H9 (cell line): Measurements from ENCODE around the gene PLSCR4. TPM values are rescaled to one million over a fixed set of nuclear protein-coding genes. Genes with fewer than 3 reads are reported as not detected.

Experiments
- DNase-seq: peaks from one replicate; pipeline ENCODE4 v3.0.0-alpha.2; 2017
- H2AFZ ChIP-seq: one replicate; pipeline ENCODE4 v1.6.1; 2013; ENCODE audit warnings: mild to moderate bottlenecking, low read length, control low read depth, moderate library complexity
- H2AK5ac ChIP-seq: 2 replicates; pipeline ENCODE4 v1.6.1; 2013; ENCODE audit warnings: low read length, control low read depth, mixed read lengths; ENCODE audit not compliant: insufficient read length
- H2BK120ac ChIP-seq: one replicate; pipeline ENCODE4 v1.6.1; 2013; ENCODE audit warnings: low read depth, mild to moderate bottlenecking, low read length, control low read depth, inconsistent platforms; ENCODE audit not compliant: poor library complexity, severe bottlenecking
- H2BK12ac ChIP-seq: 2 replicates; pipeline ENCODE4 v1.6.1; 2013; ENCODE audit warnings: low read length, control low read depth, mixed read lengths, low read depth; ENCODE audit not compliant: insufficient read length
- H2BK15ac ChIP-seq: 2 replicates; pipeline ENCODE4 v1.6.1; 2013; ENCODE audit warnings: low read depth, low read length, control low read depth
- H2BK20ac ChIP-seq: one replicate; pipeline ENCODE4 v1.6.1; 2013; ENCODE audit warnings: low read depth, mild to moderate bottlenecking, low read length, control low read depth, inconsistent platforms; ENCODE audit not compliant: poor library complexity, severe bottlenecking
- H2BK5ac ChIP-seq: 2 replicates; pipeline ENCODE4 v1.6.1; 2013; ENCODE audit warnings: low read length, control low read depth, mixed read lengths; ENCODE audit not compliant: insufficient read length
- H3K14ac ChIP-seq: 2 replicates; pipeline ENCODE4 v1.6.1; 2013; ENCODE audit warnings: low read length, control low read depth; ENCODE audit not compliant: insufficient read depth
- H3K18ac ChIP-seq: 2 replicates; pipeline ENCODE4 v1.6.1; 2013; ENCODE audit warnings: low read depth, mild to moderate bottlenecking, mixed read lengths, low read length, control low read depth; ENCODE audit not compliant: insufficient read length
- H3K23ac ChIP-seq: 2 replicates; pipeline ENCODE4 v1.6.1; 2013; ENCODE audit warnings: low read length, control low read depth, mixed read lengths, low read depth; ENCODE audit not compliant: insufficient read length
- H3K23me2 ChIP-seq: 2 replicates; pipeline ENCODE4 v1.6.1; 2013; ENCODE audit warnings: low read depth, mild to moderate bottlenecking, mixed read lengths, low read length, control low read depth; ENCODE audit not compliant: insufficient read length, poor library complexity, severe bottlenecking
- H3K27ac ChIP-seq: 2 replicates; pipeline ENCODE4 v1.5.1; 2013; ENCODE audit warnings: low read length, control low read depth, mixed read lengths, low read depth; ENCODE audit not compliant: insufficient read length
- H3K27me3 ChIP-seq: 2 replicates; pipeline ENCODE4 v1.6.1; 2013; ENCODE audit warnings: low read length, control low read depth, inconsistent platforms; ENCODE audit not compliant: insufficient read depth
- H3K4ac ChIP-seq: 2 replicates; pipeline ENCODE4 v1.6.1; 2013; ENCODE audit warnings: low read depth, mild to moderate bottlenecking, control low read depth, inconsistent platforms, low read length, moderate library complexity
- H3K4me1 ChIP-seq: 2 replicates; pipeline ENCODE4 v1.6.1; 2013; ENCODE audit warnings: low read length, control low read depth, inconsistent platforms; ENCODE audit not compliant: insufficient read depth
- H3K4me2 ChIP-seq: 2 replicates; pipeline ENCODE4 v1.6.1; 2013; ENCODE audit warnings: low read length, control low read depth, mixed read lengths; ENCODE audit not compliant: insufficient read length, insufficient read depth
- H3K56ac ChIP-seq: 2 replicates; pipeline ENCODE4 v1.6.1; 2013; ENCODE audit warnings: low read depth, mild to moderate bottlenecking, mixed read lengths, low read length, control low read depth; ENCODE audit not compliant: insufficient read length
- H3K79me1 ChIP-seq: 2 replicates; pipeline ENCODE4 v1.6.1; 2013; ENCODE audit warnings: low read depth, mild to moderate bottlenecking, moderate library complexity, low read length, control low read depth, inconsistent platforms; ENCODE audit not compliant: insufficient read depth, poor library complexity, severe bottlenecking
- H3K79me2 ChIP-seq: 2 replicates; pipeline ENCODE4 v1.6.1; 2013; ENCODE audit warnings: low read length, control low read depth, inconsistent platforms; ENCODE audit not compliant: insufficient read depth
- H3K9ac ChIP-seq: 2 replicates; pipeline ENCODE4 v1.6.1; 2013; ENCODE audit warnings: low read length, control low read depth, mixed read lengths; ENCODE audit not compliant: insufficient read length; ENCODE audit errors: extremely low read depth
- H3K9me3 ChIP-seq: one replicate; pipeline ENCODE4 v1.6.1; 2013; ENCODE audit warnings: low read depth, low read length, inconsistent platforms; ENCODE audit not compliant: control insufficient read depth
- H3T11ph ChIP-seq: one replicate; pipeline ENCODE4 v1.6.1; 2013; ENCODE audit warnings: mild to moderate bottlenecking, low read length, control low read depth, inconsistent platforms
- H4K20me1 ChIP-seq: one replicate; pipeline ENCODE4 v1.6.1; 2013; ENCODE audit not compliant: control insufficient read depth, insufficient read length, insufficient read depth
- H4K5ac ChIP-seq: 2 replicates; pipeline ENCODE4 v1.6.1; 2013; ENCODE audit warnings: low read depth, mild to moderate bottlenecking, mixed read lengths, low read length, control low read depth; ENCODE audit not compliant: insufficient read length
- H4K8ac ChIP-seq: replicated peaks from 2 replicates; pipeline ENCODE4 v1.6.1; 2013; ENCODE audit warnings: low read length, control low read depth, mixed read lengths, low read depth; ENCODE audit not compliant: insufficient read length
- H4K91ac ChIP-seq: 2 replicates; pipeline ENCODE4 v1.6.1; 2013; ENCODE audit warnings: low read depth, mild to moderate bottlenecking, moderate library complexity, mixed read lengths, low read length, control low read depth; ENCODE audit not compliant: insufficient read length
- H3K27ac Mint-ChIP-seq, 3 experiments: 2 replicates in 2 of 3; 3 replicates in 1 of 3; pipeline ENCODE4 v1.8.0; 2020 to 2021; ENCODE audit warnings: mixed read lengths in 3 of 3, mild to moderate bottlenecking in 1 of 3, moderate library complexity in 1 of 3
- H3K27me3 Mint-ChIP-seq: 2 replicates; pipeline ENCODE4 v1.8.0; 2021; ENCODE audit warnings: low read depth, mild to moderate bottlenecking, moderate library complexity, mixed read lengths
- H3K36me3 Mint-ChIP-seq, 3 experiments: 2 replicates in 2 of 3; 3 replicates in 1 of 3; pipeline ENCODE4 v1.8.0; 2020 to 2021; ENCODE audit warnings: low read depth in 3 of 3, mixed read lengths in 3 of 3; ENCODE audit not compliant: insufficient read depth in 1 of 3
- H3K4me1 Mint-ChIP-seq, 2 experiments: 2 replicates each; pipeline ENCODE4 v1.8.0; 2020; ENCODE audit warnings: mixed read lengths in 2 of 2
- H3K4me3 Mint-ChIP-seq, 2 experiments: 2 replicates in 1 of 2; 3 replicates in 1 of 2; pipeline ENCODE4 v1.8.0; 2020 to 2021; ENCODE audit warnings: mild to moderate bottlenecking in 2 of 2, mixed read lengths in 2 of 2, moderate library complexity in 1 of 2
- H3K9me3 Mint-ChIP-seq, 2 experiments: 2 replicates in 1 of 2; 3 replicates in 1 of 2; pipeline ENCODE4 v1.8.0; 2020; ENCODE audit warnings: mild to moderate bottlenecking in 2 of 2, mixed read lengths in 2 of 2, moderate library complexity in 1 of 2
- CTCF ChIP-seq: fragments of 200-600 bp; sonication (generic); conservative IDR thresholded peaks from 3 replicates; pipeline ENCODE4 v1.8.0; 2021; ENCODE audit warnings: antibody characterized with exemption, mild to moderate bottlenecking
- WGBS: extraction: QIAGEN DNeasy Blood & Tissue Kit; methylation state at CpG from one replicate; pipeline ENCODE4 v1.1.7; 2013; ENCODE audit warnings: missing lambda C conversion rate, low lambda C conversion rate, mixed read lengths; ENCODE audit not compliant: insufficient read length; ENCODE audit errors: extremely low coverage; 5-methylcytosine and 5-hydroxymethylcytosine counted together
- total RNA-seq: library from RNA; stranded (reverse); gene quantifications from 2 replicates; pipeline ENCODE4 v1.2.1, GENCODE V29; 2021

Gene PLSCR4
- total RNA-seq, 1 experiment from 2014 or later, result 1.2 TPM

- Mint-ChIP-seq H3K36me3 (no peaks in the 10 kb centered on the region), H3K4me1 (peaks cover 0 to 8% of the 10 kb centered on the region in 2 experiments; a peak in 2 of 4 replicates), H3K9me3 (no peaks in the 10 kb centered on the region), H3K4me3 (no peak overlapping the region), H3K27ac (no peak overlapping the region), H3K27me3 (no peaks in the 10 kb centered on the region)
- Histone ChIP-seq H2BK12ac (no peak overlapping the region), H3K4me1 (peaks cover 7% of the 10 kb centered on the region; the same call in 1 of the 2 replicates), H2AFZ (no peak overlapping the region), H4K8ac (no peak overlapping the region), H3K14ac (no peak overlapping the region), H3K23ac (no peak overlapping the region), H3K56ac (no peak overlapping the region), H3T11ph (no peak overlapping the region), H4K91ac (no peak overlapping the region), H3K9me3 (no peaks in the 10 kb centered on the region), H3K27me3 (no peaks in the 10 kb centered on the region), H3K79me1 (no peaks in the 10 kb centered on the region), H2AK5ac (no peak overlapping the region), H2BK15ac (no peak overlapping the region), H4K20me1 (no peaks in the 10 kb centered on the region), H3K23me2 (no peaks in the 10 kb centered on the region), H2BK5ac (no peak overlapping the region), H4K5ac (no peak overlapping the region), H3K9ac (no peak overlapping the region), H3K18ac (no peak overlapping the region), H3K27ac (no peak overlapping the region), H2BK20ac (no peak overlapping the region), H3K79me2 (peaks cover 3% of the 10 kb centered on the region; the same call in 1 of the 2 replicates), H2BK120ac (no peak overlapping the region), H3K4me2 (no peak overlapping the region), H3K4ac (no peak overlapping the region)
- no peak for DNase-seq
- WGBS, result no CpG with 5 or more reads among the region's 3 CpGs
- no peak for TF ChIP-seq CTCF
Observed at GRCh38 chr3:146142757-146143156, 108.1 kb downstream of the PLSCR4 start.

Other genes starting within 250 kb of the PLSCR4 start
- gene PLOD2, start 89.9 kb downstream of the PLSCR4 start, total RNA-seq, result 17.9 and 19.3 TPM in 2 replicates
- gene PLSCR2, start 218.5 kb upstream of the PLSCR4 start, total RNA-seq, result not detected in 2 replicates